ENCODE results near the gene AKAP14.
A peak's percentile ranks its signal among the peaks of the same experiment; 100 is the strongest.
"Not testable (repeated sequence)": the region's sequence is repeated elsewhere in the genome, so short reads cannot be mapped to it uniquely, and the experiment has no call there.

Gene AKAP14

GRCh38 chrX:119895843-119896326 lies at the start of gene AKAP14:
Gene AKAP14, plus strand, starts transcription at chrX:119895893. Its CDS starts 7,331 bp downstream, at chrX:119903224.
- no peak for DNase-seq

- DNase-seq = peak; percentile 100
These were observed 43.0 kb upstream of the AKAP14 start, which contains the start of gene UPF3B for GRCh38 chrX:119852382-119853353. Gene UPF3B, minus strand, starts transcription at chrX:119852963. Its CDS starts 35 bp downstream, at chrX:119852928.

GRCh38 chrX:119853444-119853843 lies 42.2 kb upstream of the AKAP14 start:
- DNase-seq = peak in 1 of 2 experiments; percentile 32

- DNase-seq = peak; percentile 36 to 65
These were observed 25.0 kb upstream of the AKAP14 start for GRCh38 chrX:119870626-119871131.

GRCh38 chrX:119871245-119871598 lies 24.5 kb upstream of the AKAP14 start:
- peak in 1 of 2 experiments; percentile 75 for DNase-seq

- DNase-seq = peak; percentile 94 to 97
These were observed 23.9 kb upstream of the AKAP14 start, which contains the start of the genes NDUFA1 and RNF113A for GRCh38 chrX:119871599-119872395. Gene NDUFA1, plus strand, starts transcription at chrX:119871832. Its CDS starts 80 bp downstream, at chrX:119871912. Gene RNF113A, minus strand, starts transcription at chrX:119871733. Its CDS starts 120 bp downstream, at chrX:119871613.

GRCh38 chrX:119878740-119879139 lies 17.0 kb upstream of the AKAP14 start:
- no peak for DNase-seq

GRCh38 chrX:119880076-119880475 lies 15.6 kb upstream of the AKAP14 start:
- DNase-seq = no peak

- peak; percentile 59 to 66 for DNase-seq
These were observed 14.9 kb upstream of the AKAP14 start for GRCh38 chrX:119880552-119881437.

GRCh38 chrX:119885554-119886428 lies 9.9 kb upstream of the AKAP14 start:
- DNase-seq = no peak

- DNase-seq = peak; percentile 41 to 48
These were observed 7.8 kb upstream of the AKAP14 start for GRCh38 chrX:119887721-119888425.

- DNase-seq = not testable (repeated sequence)
These were observed 5.1 kb upstream of the AKAP14 start for GRCh38 chrX:119890626-119891025.

GRCh38 chrX:119891961-119892692 lies 3.6 kb upstream of the AKAP14 start:
- not testable (repeated sequence) for DNase-seq

- DNase-seq = no peak
These were observed 3.4 kb downstream of the AKAP14 start for GRCh38 chrX:119899125-119899524.

- no peak for DNase-seq
These were observed 5.3 kb downstream of the AKAP14 start for GRCh38 chrX:119900976-119901375.

- no peak for DNase-seq
These were observed 20.6 kb downstream of the AKAP14 start for GRCh38 chrX:119916310-119916709.

- DNase-seq = no peak
These were observed 22.2 kb downstream of the AKAP14 start for GRCh38 chrX:119917877-119918276.

- no peak for DNase-seq
These were observed 24.3 kb downstream of the AKAP14 start for GRCh38 chrX:119919835-119920585.
